Spinal cord (tissue), 10 donors: ENCODE measurements around the gene TTC28. TPM values are rescaled to one million over a fixed set of nuclear protein-coding genes. Genes with fewer than 3 reads are reported as not detected.

Experiments
- DNase-seq, 6 donors: peaks; one replicate each; pipeline versions ENCODE4 v3.0.0 to v3.0.0-alpha.2; 2013 to 2015; ENCODE audit warnings: low spot score in 6 of 6, low read depth in 4 of 6
- H3K27ac ChIP-seq: one replicate; pipeline ENCODE4 v1.5.1; 2013; ENCODE audit warnings: low read depth, low read length, control low read depth
- H3K27me3 ChIP-seq: one replicate; pipeline ENCODE4 v1.6.1; 2013; ENCODE audit warnings: low read length; ENCODE audit not compliant: control insufficient read depth, insufficient read depth
- H3K36me3 ChIP-seq: one replicate; pipeline ENCODE4 v1.6.1; 2013; ENCODE audit warnings: low read length; ENCODE audit not compliant: control insufficient read depth, insufficient read depth
- H3K4me1 ChIP-seq: one replicate; pipeline ENCODE4 v1.6.1; 2013; ENCODE audit warnings: low read length; ENCODE audit not compliant: control insufficient read depth, insufficient read depth
- H3K4me3 ChIP-seq: one replicate; pipeline ENCODE4 v1.5.1; 2013; ENCODE audit warnings: low read depth, low read length, control low read depth
- H3K9me3 ChIP-seq: one replicate; pipeline ENCODE4 v1.6.1; 2013; ENCODE audit warnings: low read length; ENCODE audit not compliant: control insufficient read depth, insufficient read depth
- WGBS: methylation state at CpG from one replicate; pipeline ENCODE4 v1.1.5; 2013; ENCODE audit warnings: missing lambda C conversion rate; ENCODE audit not compliant: insufficient coverage; 5-methylcytosine and 5-hydroxymethylcytosine counted together
- polyA plus RNA-seq, 2 donors: library from polyadenylated mRNA; unstranded; fragments of 120-200 nt; gene quantifications; one replicate each; pipeline ENCODE4 v1.2.1, GENCODE V29; 2013; ENCODE audit not compliant: insufficient read length in 2 of 2
- total RNA-seq, 2 donors: library from RNA; depleted of rRNA in 1 of 2; stranded (reverse); fragments of 120-200 nt in 1 of 2; fragments of >200 nt in 1 of 2; gene quantifications; one replicate each; pipeline versions ENCODE4 v1.2.3 to v1.2.4, GENCODE V29; 2013 to 2014
- donor health status: healthy.

Gene TTC28
- total and polyA plus RNA-seq, 4 donors = 19.4 to 44.0 (median 30.4) TPM

- WGBS = no CpG with 5 or more reads among the region's 7 CpGs
- H3K27me3 ChIP-seq = no peaks in the 10 kb centered on the region
- H3K4me3 ChIP-seq = no peak overlapping the region
- H3K36me3 ChIP-seq = peaks cover 3% of the 10 kb centered on the region
- H3K9me3 ChIP-seq = no peaks in the 10 kb centered on the region
- H3K4me1 ChIP-seq = no peaks in the 10 kb centered on the region
- no peak overlapping the region for H3K27ac ChIP-seq
- DNase-seq = no peak
Measured at GRCh38 chr22:28044546-28045173, 635.0 kb downstream of the TTC28 start.

- H3K27me3 ChIP-seq = no peaks in the 10 kb centered on the region
- no peak overlapping the region for H3K4me3 ChIP-seq
- peaks cover 3% of the 10 kb centered on the region for H3K36me3 ChIP-seq
- no peaks in the 10 kb centered on the region for H3K9me3 ChIP-seq
- WGBS = 75% methylated on average over 1 of the region's 2 CpGs
- H3K4me1 ChIP-seq = no peaks in the 10 kb centered on the region
- no peak for DNase-seq
- H3K27ac ChIP-seq = no peak overlapping the region
Measured at GRCh38 chr22:28043266-28043665, 636.4 kb downstream of the TTC28 start.

- Histone ChIP-seq H3K4me3 (no peak overlapping the region), H3K9me3 (no peaks in the 10 kb centered on the region), H3K27ac (peak overlapping the region; percentile 63), H3K4me1 (peaks cover 33% of the 10 kb centered on the region), H3K36me3 (peaks cover 2% of the 10 kb centered on the region), H3K27me3 (no peaks in the 10 kb centered on the region)
- DNase-seq = peak in 2 of 6 donors; percentile 90 to 93
- 14% methylated on average over 7 of the region's 7 CpGs for WGBS
Measured at GRCh38 chr22:28034760-28035401, 644.8 kb downstream of the TTC28 start.

- DNase-seq = peak in 1 of 6 donors; percentile 25
- Histone ChIP-seq H3K27ac (peak overlapping the region; percentile 63), H3K36me3 (peaks cover 8% of the 10 kb centered on the region), H3K9me3 (no peaks in the 10 kb centered on the region), H3K27me3 (no peaks in the 10 kb centered on the region), H3K4me1 (peaks cover 39% of the 10 kb centered on the region), H3K4me3 (no peak overlapping the region)
- 72% methylated on average over 9 of the region's 9 CpGs for WGBS
Measured at GRCh38 chr22:28034145-28034759, 645.4 kb downstream of the TTC28 start.

- no peaks in the 10 kb centered on the region for H3K27me3 ChIP-seq
- no CpG with 5 or more reads among the region's 3 CpGs for WGBS
- H3K9me3 ChIP-seq = no peaks in the 10 kb centered on the region
- H3K4me3 ChIP-seq = no peak overlapping the region
- no peak overlapping the region for H3K27ac ChIP-seq
- peak in 1 of 6 donors; percentile 81 for DNase-seq
- peaks cover 53% of the 10 kb centered on the region for H3K4me1 ChIP-seq
- peaks cover 18% of the 10 kb centered on the region for H3K36me3 ChIP-seq
Measured at GRCh38 chr22:28032861-28033260, 646.8 kb downstream of the TTC28 start.

GRCh38 chr22:28031383-28031922 is 648.2 kb downstream of the TTC28 start:
- Histone ChIP-seq H3K27me3 (no peaks in the 10 kb centered on the region), H3K4me3 (no peak overlapping the region), H3K9me3 (no peaks in the 10 kb centered on the region), H3K36me3 (peaks cover 18% of the 10 kb centered on the region), H3K27ac (no peak overlapping the region), H3K4me1 (peaks cover 66% of the 10 kb centered on the region)
- DNase-seq = no peak
- 100% methylated on average over 2 of the region's 6 CpGs for WGBS

- Histone ChIP-seq H3K4me1 (peaks cover 72% of the 10 kb centered on the region), H3K9me3 (no peaks in the 10 kb centered on the region), H3K4me3 (no peak overlapping the region), H3K27ac (no peak overlapping the region), H3K36me3 (peaks cover 27% of the 10 kb centered on the region), H3K27me3 (no peaks in the 10 kb centered on the region)
- peak in 1 of 6 donors; percentile 42 for DNase-seq
- 36% methylated on average over 4 of the region's 4 CpGs for WGBS
Measured at GRCh38 chr22:28030473-28030872, 649.2 kb downstream of the TTC28 start.

GRCh38 chr22:28029956-28030355 is 649.7 kb downstream of the TTC28 start:
- no peaks in the 10 kb centered on the region for H3K27me3 ChIP-seq
- H3K4me1 ChIP-seq = peaks cover 66% of the 10 kb centered on the region
- peaks cover 29% of the 10 kb centered on the region for H3K36me3 ChIP-seq
- H3K9me3 ChIP-seq = no peaks in the 10 kb centered on the region
- H3K4me3 ChIP-seq = no peak overlapping the region
- H3K27ac ChIP-seq = peak overlapping the region; percentile 58
- 71% methylated on average over 9 of the region's 9 CpGs for WGBS
- DNase-seq = peak in 1 of 6 donors; percentile 74

- H3K27me3 ChIP-seq = no peaks in the 10 kb centered on the region
- H3K4me3 ChIP-seq = no peak overlapping the region
- no peaks in the 10 kb centered on the region for H3K9me3 ChIP-seq
- WGBS = 43% methylated on average over 4 of the region's 6 CpGs
- peak in 3 of 6 donors; percentile 76 to 91 (median 89) for DNase-seq
- peaks cover 61% of the 10 kb centered on the region for H3K4me1 ChIP-seq
- peak overlapping the region; percentile 58 for H3K27ac ChIP-seq
- peaks cover 32% of the 10 kb centered on the region for H3K36me3 ChIP-seq
Measured at GRCh38 chr22:28029201-28029948, 650.3 kb downstream of the TTC28 start.
